HUES64 (cell line): Measurements from ENCODE around the gene DNAH3.
"Not testable (repeated sequence)": the region's sequence is repeated elsewhere in the genome, so short reads cannot be mapped to it uniquely, and the experiment has no call there.

Source experiments
- H3K27ac ChIP-seq: 2 replicates; pipeline ENCODE4 v1.7.0; 2013; ENCODE audit warnings: low read depth, low read length, inconsistent platforms
- H3K27me3 ChIP-seq: 2 replicates; pipeline ENCODE4 v1.6.1; 2013; ENCODE audit warnings: mild to moderate bottlenecking, low read length; ENCODE audit not compliant: insufficient read depth
- H3K36me3 ChIP-seq: 2 replicates; pipeline ENCODE4 v1.6.1; 2013; ENCODE audit warnings: mild to moderate bottlenecking, low read length; ENCODE audit not compliant: insufficient read depth
- H3K4me1 ChIP-seq: 2 replicates; pipeline ENCODE4 v1.6.1; 2013; ENCODE audit warnings: mild to moderate bottlenecking, low read length, moderate library complexity; ENCODE audit not compliant: insufficient read depth
- H3K4me3 ChIP-seq: 2 replicates; pipeline ENCODE4 v1.5.1; 2013; ENCODE audit warnings: mild to moderate bottlenecking, low read length, moderate library complexity
- H3K9ac ChIP-seq: 2 replicates; pipeline ENCODE4 v1.6.1; 2013; ENCODE audit warnings: mild to moderate bottlenecking, low read depth, low read length
- H3K9me3 ChIP-seq: 2 replicates; pipeline ENCODE4 v1.6.1; 2013; ENCODE audit warnings: low read depth, low read length; ENCODE audit not compliant: insufficient read depth
- WGBS: fragments of 150-250, 120-280 bp; methylation state at CpG from one replicate; pipeline ENCODE4 v1.1.7; 2013; ENCODE audit warnings: missing lambda C conversion rate; 5-methylcytosine and 5-hydroxymethylcytosine counted together

The DNAH3 gene

DNA sequence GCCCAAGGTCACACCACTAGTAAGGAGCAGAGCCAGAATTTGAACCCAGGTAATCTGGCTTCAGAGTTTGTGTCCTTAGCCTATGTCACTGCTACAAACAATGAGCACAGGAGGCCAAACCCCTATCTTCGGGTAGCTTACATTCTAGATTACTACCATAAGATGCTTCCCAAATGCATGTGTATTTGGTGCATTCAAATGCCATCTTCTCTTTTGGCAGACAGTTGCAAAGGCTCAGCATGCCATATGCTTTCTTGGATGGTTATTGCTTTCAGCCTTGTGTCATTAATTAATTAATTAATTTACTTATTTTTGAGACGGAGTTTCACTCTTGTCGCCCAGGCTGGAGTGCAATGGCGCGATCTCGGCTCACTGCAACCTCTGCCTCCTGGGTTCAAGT is 80.7 kb downstream of the DNAH3 start:
- WGBS, result 92% methylated on average over 6 of the region's 6 CpGs
- Histone ChIP-seq H3K9me3 (no peaks in the 10 kb centered on the region), H3K9ac (no peak overlapping the region), H3K27me3 (no peaks in the 10 kb centered on the region), H3K27ac (no peak overlapping the region), H3K4me3 (no peak overlapping the region), H3K4me1 (no peaks in the 10 kb centered on the region), H3K36me3 (no peaks in the 10 kb centered on the region)

DNA sequence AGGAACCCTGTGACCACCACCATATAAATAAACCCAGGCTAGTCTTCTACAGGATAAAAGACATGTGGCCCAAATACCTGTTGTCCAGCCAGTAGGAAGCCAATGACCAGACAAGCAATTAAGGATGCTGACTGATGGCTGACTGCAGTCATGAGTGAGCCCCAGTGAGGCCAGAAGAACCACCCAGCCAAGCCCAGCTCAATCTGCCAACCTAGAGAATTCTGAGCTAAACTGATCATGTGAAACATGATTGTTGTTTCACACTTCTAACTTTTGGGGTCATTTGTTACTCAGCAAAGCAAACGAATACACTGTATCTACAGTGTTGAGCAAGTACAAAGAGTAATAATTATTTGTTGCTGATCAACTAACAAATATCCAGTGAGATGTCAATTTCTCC is 86.4 kb downstream of the DNAH3 start:
- no peaks in the 10 kb centered on the region for H3K4me1 ChIP-seq
- no peaks in the 10 kb centered on the region for H3K9me3 ChIP-seq
- WGBS, result 71% methylated on average over 1 of the region's 1 CpG
- H3K27me3 ChIP-seq, result no peaks in the 10 kb centered on the region
- H3K36me3 ChIP-seq, result no peaks in the 10 kb centered on the region
- H3K9ac ChIP-seq, result no peak overlapping the region
- H3K4me3 ChIP-seq, result no peak overlapping the region
- H3K27ac ChIP-seq, result no peak overlapping the region

DNA sequence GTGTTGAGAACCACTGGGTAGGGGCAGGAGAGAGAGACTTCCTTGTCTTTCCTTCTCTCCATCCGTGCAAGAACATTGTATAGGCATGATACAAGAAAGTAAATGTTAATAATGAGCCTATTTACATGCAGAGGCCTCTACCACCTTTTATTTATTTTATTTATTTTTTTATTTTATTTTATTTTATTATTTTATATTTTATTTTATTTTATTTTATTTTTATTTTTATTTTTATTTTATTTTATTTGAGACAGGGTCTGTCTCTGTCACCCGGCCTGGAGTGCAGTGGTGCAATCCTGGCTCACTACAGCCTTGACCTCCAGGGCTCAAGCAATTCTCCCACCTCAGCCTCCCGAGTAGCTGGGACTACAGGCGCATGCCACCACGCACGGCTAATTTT is 87.3 kb downstream of the DNAH3 start:
- whole genome bisulfite sequencing, result 95% methylated on average over 3 of the region's 6 CpGs
- not testable (repeated sequence) for H3K27ac ChIP-seq, H3K36me3 ChIP-seq, H3K9ac ChIP-seq, H3K27me3 ChIP-seq, H3K9me3 ChIP-seq, H3K4me3 ChIP-seq, H3K4me1 ChIP-seq

DNA sequence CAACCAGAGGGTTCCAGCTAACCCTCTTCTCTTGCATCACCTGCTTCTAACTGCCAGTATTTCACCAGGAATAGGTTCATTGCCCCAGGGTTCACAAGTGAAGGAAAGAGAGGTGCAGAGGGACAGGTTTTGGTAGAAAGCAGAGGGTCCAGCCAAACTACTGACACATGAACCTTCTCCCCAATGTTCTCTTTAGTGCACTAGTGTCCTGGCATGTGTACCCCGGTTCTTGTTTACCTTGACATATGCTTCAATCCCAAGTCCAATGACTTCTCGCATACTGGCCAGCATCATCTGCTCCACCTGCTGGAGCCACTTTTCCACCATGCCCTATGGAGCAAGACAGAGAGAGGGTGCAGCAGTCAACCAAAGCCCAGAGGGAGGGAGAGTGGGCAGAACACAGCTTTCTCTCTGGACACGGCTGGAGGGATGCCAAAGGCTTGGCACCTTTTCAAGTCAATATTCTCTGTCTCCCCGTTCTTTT is 90.6 kb downstream of the DNAH3 start:
- Histone ChIP-seq H3K27me3 (no peaks in the 10 kb centered on the region; the same call in 1 of the 2 replicates), H3K36me3 (no peaks in the 10 kb centered on the region), H3K4me3 (no peak overlapping the region), H3K4me1 (no peaks in the 10 kb centered on the region), H3K9me3 (no peaks in the 10 kb centered on the region), H3K9ac (no peak overlapping the region), H3K27ac (no peak overlapping the region)
- 87% methylated on average over 4 of the region's 4 CpGs for WGBS

DNA sequence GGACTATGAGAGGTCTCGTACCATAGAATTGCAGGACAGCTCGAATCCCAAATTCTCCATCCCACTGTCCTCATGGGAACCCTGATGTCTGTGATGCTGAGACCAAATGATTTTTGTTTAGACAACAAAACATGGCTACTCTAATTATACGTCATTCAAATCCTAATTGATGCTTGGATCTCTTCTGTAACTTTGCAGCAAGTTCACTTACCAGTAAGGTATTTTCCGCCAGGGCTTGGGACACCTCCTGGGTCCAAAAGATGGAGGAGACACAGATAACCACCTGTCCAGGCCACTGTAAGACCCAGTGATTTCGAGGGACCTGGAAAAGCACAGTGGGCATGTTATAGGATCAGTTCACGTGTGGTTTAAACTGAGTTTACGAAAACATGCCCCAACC is 92.8 kb downstream of the DNAH3 start:
- 87% methylated on average over 7 of the region's 7 CpGs for WGBS

DNA sequence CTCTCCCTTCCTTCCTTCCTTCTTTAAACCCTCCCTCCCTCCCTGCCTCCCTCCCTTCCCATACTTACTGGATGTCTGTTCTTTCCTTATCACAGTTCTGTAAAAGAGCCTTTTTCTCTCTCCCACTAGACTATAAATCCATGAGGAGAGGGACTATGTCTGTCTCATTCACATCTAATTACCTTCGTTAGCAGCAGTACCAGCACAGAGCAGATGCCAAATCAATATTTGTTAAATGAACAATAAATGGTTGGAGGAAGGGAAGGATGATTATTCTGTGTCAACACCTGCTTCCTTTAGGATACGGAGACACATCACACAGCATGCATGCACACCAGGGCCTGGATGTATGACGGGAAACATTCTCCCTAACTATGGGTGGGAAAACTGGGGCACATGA is 94.2 kb downstream of the DNAH3 start:
- H3K9ac ChIP-seq, result no peak overlapping the region
- 88% methylated on average over 2 of the region's 3 CpGs for whole genome bisulfite sequencing
- H3K4me3 ChIP-seq, result no peak overlapping the region
- no peaks in the 10 kb centered on the region for H3K9me3 ChIP-seq
- H3K27ac ChIP-seq, result no peak overlapping the region
- no peaks in the 10 kb centered on the region for H3K36me3 ChIP-seq
- no peaks in the 10 kb centered on the region for H3K4me1 ChIP-seq
- no peaks in the 10 kb centered on the region; the same call in 1 of the 2 replicates for H3K27me3 ChIP-seq

More for the DNA sequence above, 92.8 kb downstream of the DNAH3 start:
- Histone ChIP-seq H3K9me3 (no peaks in the 10 kb centered on the region), H3K27me3 (no peaks in the 10 kb centered on the region; the same call in 1 of the 2 replicates), H3K27ac (no peak overlapping the region), H3K9ac (no peak overlapping the region), H3K36me3 (no peaks in the 10 kb centered on the region), H3K4me3 (no peak overlapping the region), H3K4me1 (no peaks in the 10 kb centered on the region)

DNA sequence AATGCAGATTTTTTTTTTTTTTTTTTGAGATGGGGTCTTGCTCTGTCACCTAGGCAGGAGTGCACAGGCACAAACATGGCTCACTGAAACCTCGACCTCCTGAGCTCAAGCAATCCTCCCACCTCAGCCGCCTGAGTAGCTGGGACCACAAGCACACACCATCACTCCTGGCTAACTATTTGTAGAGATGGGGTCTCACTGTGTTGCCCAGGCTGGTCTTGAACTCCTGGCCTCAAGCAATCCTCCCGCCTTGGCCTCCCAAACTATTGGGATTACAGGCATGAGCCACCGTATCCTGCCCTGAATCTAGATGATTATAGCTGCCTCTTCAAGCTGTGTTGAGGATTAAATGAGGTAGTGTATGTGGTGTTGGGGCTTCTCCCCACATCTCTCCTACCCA is 94.9 kb downstream of the DNAH3 start:
- WGBS, result 84% methylated on average over 4 of the region's 4 CpGs
- not testable (repeated sequence) for H3K9ac ChIP-seq, H3K4me3 ChIP-seq, H3K9me3 ChIP-seq, H3K27ac ChIP-seq, H3K27me3 ChIP-seq, H3K36me3 ChIP-seq, H3K4me1 ChIP-seq

DNA sequence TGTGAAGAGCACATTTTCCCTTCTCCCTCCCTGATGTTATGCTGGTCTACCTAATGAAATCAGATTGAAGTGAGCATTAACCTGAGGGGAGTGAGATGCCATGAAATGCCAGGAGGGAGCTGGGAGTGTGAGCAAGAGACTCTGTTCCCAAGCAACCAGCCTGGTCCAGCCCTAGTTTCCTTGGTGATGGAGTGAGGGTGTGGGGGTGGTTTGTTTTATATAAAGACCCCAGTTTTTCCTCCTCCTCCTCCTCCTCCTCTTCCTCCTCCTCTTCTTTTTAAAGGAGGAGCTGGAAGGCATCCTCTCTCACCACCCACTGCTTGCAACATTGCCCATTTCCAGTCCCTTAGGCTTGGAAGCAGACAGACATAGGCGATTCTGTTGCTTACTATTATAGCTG is 97.1 kb downstream of the DNAH3 start:
- H3K4me3 ChIP-seq, result no peak overlapping the region
- no peaks in the 10 kb centered on the region for H3K4me1 ChIP-seq
- H3K27ac ChIP-seq, result no peak overlapping the region
- WGBS, result 91% methylated on average over 1 of the region's 1 CpG
- no peak overlapping the region for H3K9ac ChIP-seq
- H3K9me3 ChIP-seq, result no peaks in the 10 kb centered on the region
- H3K27me3 ChIP-seq, result no peaks in the 10 kb centered on the region; the same call in 1 of the 2 replicates
- H3K36me3 ChIP-seq, result no peaks in the 10 kb centered on the region

DNA sequence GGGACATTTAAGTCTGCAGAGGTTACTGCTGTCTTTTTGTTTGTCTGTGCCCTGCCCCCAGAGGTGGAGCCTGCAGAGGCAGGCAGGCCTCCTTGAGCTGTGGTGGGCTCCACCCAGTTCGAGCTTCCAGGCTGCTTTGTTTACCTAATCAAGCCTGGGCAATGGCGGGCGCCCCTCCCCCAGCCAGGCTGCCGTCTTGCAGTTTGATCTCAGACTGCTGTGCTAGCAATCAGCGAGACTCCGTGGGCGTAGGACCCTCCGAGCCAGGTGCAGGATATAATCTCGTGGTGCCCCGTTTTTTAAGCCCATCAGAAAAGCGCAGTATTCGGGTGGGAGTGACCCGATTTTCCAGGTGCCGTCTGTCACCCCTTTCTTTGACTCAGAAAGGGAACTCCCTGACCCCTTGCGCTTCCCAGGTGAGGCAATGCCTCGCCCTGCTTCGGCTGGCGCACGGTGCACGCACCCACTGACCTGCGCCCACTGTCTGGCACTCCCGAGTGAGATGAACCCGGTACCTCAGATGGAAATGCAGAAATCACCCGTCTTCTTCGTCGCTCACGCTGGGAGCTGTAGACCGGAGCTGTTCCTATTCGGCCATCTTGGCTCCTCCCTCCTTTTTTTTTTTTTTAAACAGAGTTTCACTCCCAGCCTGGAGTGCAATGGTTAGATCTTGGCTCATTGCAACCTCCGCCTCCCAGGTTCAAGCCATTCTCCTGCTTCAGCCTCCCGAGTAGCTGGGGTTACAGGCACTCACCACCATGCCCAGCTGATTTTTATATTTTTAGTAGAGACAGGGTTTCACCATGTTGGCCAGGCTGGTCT is 102.3 kb downstream of the DNAH3 start:
- not testable (repeated sequence) for H3K4me1 ChIP-seq, H3K4me3 ChIP-seq, H3K9me3 ChIP-seq, H3K9ac ChIP-seq, H3K36me3 ChIP-seq, H3K27me3 ChIP-seq, H3K27ac ChIP-seq
- WGBS, result 58% methylated on average over 31 of the region's 31 CpGs

DNA sequence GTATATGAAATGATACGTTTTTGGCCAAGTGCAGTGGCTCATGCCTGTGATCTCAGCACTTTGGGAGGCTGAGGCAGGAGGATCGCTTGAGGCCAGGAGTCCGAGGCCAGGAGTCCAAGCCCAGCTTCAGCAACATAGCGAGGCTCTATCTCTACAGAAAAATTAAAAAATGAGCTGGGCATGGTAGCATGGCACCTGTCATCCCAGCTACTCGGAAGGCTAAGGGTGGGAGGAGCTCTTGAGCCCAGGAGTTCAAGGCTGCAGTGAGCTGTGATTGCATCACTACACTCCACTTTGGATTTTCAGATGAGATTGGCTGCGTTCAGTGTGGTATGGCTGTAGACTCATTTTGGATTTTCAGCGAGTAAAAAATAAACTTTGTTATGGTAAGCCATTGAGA is 112.4 kb downstream of the DNAH3 start:
- Histone ChIP-seq H3K27me3 (no peaks in the 10 kb centered on the region), H3K36me3 (no peaks in the 10 kb centered on the region), H3K9me3 (no peaks in the 10 kb centered on the region), H3K4me1 (no peaks in the 10 kb centered on the region; the same call in 1 of the 2 replicates), H3K27ac (no peak overlapping the region), H3K9ac (no peak overlapping the region), H3K4me3 (no peak overlapping the region)
- 94% methylated on average over 7 of the region's 7 CpGs for WGBS

DNA sequence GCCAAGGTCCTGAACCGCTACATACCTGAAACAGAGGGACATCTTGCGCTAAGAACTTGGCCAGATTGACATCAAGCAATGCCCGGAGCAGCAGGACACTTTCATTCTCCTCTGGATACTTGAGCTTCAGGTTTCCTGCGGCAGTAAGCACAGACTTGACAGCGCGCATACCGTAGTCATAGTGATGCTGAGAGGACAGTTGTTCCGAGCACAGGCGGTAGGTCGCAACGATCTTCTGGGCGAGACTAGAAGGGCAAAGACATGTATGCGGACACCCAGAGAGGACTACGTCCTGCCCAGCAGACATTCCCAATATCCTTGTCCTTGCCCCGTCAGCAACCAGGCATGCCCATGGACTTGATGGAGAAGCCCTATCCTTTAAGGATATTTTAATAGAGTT is 112.9 kb downstream of the DNAH3 start:
- H3K27ac ChIP-seq, result no peak overlapping the region
- 94% methylated on average over 15 of the region's 15 CpGs for WGBS
- no peak overlapping the region for H3K4me3 ChIP-seq
- H3K9me3 ChIP-seq, result no peaks in the 10 kb centered on the region
- H3K4me1 ChIP-seq, result no peaks in the 10 kb centered on the region; the same call in 1 of the 2 replicates
- H3K36me3 ChIP-seq, result no peaks in the 10 kb centered on the region
- no peak overlapping the region for H3K9ac ChIP-seq
- no peaks in the 10 kb centered on the region for H3K27me3 ChIP-seq
